GM19438 (cell line): Measurements from ENCODE around the gene TOMM5.

ENCODE experiments used
- ATAC-seq: cut with Tn5 transposase; IDR thresholded peaks from one replicate; pipeline ENCODE4 v1.9.1; 2021; ENCODE audit warnings: low read depth; ENCODE audit not compliant: unreplicated experiment

Gene TOMM5

GRCh38 chr9:37592108-37592951 is at the start of gene TOMM5:
Gene TOMM5 (minus strand): TSS chr9:37592597. CDS start chr9:37592532, 65 bp downstream.
- ATAC-seq = peak; percentile 74

DNA sequence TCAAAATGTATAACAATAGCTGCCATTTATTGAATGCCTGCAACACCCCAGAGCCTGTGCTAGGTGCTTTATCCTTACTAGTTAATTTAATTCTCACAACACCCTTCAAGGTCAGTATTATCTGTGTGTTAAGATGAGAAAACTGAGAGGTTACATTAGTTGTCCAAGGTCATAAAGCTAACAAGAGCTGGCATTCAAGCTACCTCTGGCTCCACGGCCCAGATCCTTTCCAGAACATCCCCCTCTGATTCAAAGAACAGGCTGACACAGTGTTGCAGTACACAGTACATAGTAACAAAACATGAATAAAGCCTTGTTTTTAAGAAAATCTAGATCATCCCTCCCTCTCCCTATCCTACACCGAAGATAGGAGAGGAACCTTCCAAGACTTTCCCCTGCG is 48.9 kb upstream of the TOMM5 start:
- ATAC-seq = no peak

- no peak for ATAC-seq
These were observed 47.8 kb upstream of the TOMM5 start for GRCh38 chr9:37640246-37640645.

- no peak for ATAC-seq
These were observed 47.4 kb upstream of the TOMM5 start for GRCh38 chr9:37639841-37640240.

GRCh38 chr9:37639109-37639762 is 46.8 kb upstream of the TOMM5 start:
- ATAC-seq = no peak

DNA sequence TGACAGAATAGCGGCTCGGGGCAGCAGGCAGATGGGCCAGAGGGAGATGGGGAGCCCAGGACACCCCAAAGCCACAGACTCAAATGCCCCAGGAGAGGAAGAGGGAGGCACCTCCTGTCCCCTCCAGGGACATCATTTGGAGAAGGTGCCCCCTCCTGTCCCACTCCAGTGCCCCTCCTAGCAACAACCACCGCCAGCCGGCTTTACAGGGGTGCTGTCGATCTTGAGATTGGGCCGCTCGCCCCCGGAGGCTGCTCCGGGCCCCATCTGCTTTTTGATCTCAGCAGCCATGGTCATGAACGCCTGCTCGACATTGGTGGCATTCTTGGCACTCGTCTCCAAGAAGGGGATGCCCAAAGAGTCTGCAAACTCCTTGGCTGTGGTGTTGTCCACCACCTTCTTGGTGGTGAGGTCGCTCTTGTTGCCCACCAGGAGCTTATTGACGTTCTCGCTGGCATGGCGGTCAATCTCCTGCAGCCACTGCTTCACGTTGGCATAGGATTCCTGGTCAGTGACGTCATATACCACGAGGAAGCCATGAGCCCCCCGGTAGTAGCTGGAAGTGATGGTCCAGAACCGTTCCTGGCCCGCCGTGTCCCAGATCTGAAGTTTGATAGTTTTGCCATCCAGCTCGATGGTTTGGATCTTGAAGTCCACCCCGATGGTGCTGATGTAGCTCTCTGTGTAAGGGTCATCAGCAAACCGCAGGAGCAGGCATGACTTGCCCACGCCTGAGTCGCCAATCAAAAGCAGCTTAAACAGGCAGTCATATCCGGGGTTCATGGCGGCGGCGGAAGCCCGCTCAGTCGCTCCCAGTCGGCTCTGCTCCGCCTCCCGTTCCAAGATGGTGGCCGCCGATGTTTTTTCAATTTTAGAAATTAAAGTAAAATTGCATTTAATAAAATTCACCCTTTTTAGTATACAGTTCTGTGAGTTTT is 44.4 kb upstream of the TOMM5 start:
- no peak for ATAC-seq

DNA sequence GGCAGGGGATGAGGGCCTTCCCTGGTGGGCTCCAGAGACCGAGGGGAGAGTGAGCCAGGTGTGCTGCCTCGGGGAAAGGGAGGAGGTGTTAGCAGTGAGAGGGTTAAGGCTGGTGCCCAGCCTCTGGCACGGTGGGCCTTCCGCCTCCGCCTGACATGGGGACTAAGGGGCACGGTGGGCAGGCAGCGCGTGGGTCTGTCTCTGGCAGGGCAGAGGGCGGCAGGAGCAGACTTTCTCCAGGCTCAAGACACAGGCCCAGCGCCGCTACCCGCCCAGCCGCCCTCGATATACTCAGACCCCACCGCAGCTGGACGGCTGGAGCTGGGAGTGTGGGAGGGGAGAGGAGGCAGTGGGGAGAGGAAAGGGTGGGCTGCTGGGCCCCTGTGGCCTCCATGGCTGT is 43.4 kb upstream of the TOMM5 start:
- no peak for ATAC-seq

DNA sequence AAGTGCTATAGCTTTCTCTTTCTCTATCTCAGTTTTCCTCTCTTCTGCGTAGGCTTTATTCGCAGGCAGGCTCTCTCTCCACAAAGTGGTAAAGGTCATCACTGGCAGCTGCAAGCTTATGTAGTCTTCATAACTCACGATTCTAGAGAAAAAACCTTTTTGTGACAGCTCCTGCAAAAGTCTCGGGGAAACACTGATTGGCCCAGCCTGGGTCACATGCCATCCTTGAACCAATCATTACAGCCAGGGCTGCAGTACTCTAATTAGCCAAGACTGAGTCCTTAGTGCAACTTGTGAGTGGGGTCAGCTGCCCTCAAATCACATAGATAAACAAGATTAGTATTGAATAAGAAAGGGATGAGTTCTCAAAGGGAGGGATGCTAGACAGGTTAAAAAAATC is 40.1 kb upstream of the TOMM5 start:
- ATAC-seq = no peak

- ATAC-seq = no peak
These were observed 34.4 kb upstream of the TOMM5 start for GRCh38 chr9:37626708-37627292.

DNA sequence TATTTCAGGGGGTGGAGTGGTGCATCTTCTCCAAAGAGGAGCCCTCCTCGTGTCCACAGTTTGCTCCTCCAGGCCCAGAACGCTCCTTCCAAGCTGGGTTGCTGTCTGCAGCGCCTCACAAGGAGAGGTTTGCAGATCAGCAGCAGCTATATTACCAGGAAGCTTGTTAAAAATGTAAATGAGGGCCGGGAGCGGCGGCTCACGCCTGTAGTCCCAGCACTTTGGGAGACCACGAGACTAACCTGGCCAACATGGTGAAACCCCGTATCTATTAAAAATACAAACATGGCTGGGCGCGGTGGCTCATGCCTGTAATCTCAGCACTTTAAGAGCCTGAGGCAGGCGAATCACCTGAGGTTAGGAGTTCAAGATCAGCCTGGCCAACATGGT is 33.4 kb upstream of the TOMM5 start:
- ATAC-seq = no peak

DNA sequence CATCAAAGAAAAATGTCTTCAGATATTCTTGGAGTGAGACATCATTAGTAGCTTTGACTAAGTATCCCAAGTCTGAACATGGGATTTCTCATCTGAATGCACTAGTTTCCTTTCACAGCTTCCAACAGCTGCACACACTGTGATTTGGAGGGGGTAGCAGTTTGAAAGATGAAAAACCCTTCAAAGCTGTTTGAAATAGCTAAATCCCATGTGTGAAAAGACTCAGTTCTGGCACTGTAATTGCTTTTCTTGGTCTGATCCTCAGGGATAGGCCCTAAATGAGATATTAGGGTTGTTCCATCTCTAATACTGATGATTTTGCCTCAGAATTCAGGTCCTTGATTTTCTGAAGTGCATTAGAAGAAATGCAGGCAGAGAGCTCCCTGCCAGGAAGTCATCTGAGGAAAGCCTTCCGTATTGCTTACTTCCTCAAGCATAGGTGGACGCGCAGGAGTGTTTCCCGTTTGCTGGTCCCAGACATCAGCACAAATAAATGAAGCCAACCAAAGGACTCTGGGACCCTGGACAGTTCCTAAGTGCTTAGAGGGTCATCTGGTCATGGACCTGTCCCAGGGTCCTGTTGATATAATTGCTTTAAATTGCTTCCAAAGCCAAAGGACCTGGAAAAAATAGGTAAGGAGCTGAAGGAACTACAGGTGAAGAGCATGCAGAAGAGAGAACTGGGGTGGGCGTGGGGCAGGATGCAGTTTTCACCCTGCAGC is 32.8 kb upstream of the TOMM5 start:
- ATAC-seq = no peak

- ATAC-seq = no peak
These were observed 31.7 kb upstream of the TOMM5 start for GRCh38 chr9:37624073-37624472.

DNA sequence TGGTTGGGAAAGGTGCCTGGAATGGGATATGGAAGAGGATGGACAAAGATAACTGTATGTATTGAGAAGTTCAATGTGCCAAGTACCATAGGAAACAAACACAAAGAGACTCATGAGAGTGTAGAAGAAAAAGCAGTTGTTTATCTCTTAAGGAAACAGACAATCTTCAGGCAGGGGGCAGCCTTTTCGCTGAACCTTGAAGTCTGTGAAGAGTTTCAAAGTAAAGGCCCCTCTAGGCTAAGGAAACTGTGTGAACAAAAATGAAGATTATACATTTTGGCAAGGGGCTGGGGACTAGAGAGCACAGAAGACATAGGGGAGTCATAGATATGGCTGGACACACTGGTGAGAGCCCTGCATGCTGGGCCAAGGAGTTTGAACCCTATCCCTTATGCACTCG is 30.9 kb upstream of the TOMM5 start:
- no peak for ATAC-seq

DNA sequence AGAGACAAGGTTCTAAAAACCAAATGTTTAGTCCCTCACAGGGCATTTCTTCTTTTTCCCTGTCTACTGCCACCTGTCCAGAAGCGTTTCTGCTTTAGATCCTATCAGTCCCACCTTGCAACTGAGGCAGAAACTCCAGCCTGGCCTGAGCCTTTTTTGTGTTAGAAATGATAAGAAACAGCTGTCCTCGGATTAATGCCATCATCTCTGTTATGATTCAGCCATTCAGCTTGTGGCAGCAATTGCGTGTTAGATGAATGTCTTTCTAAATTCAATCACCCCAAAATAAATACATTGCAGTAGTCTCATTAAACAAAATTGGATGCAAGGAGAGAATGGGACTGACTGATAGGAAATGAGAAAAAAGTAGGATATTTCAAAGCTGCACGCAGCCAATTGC is 30.1 kb upstream of the TOMM5 start:
- no peak for ATAC-seq

GRCh38 chr9:37621273-37622121 is 29.1 kb upstream of the TOMM5 start:
- no peak for ATAC-seq

DNA sequence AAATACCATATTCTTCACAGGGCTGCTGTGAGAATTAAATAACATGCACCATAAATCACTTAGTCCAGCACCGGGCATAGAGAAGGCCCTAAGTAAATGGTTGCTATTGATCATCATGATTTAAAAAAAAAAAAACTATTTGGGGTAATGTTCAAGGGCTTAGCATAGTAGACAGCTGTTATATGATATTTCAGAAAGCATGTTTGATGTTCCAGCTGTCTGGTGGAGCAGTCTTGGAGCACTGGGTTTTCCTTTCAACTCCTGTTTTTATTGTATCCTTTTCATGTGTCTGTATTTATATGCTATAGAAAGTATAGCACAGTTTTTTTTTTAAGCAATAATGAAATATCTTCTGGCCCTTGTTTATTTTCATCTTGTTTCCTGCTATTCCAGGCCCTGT is 28.0 kb upstream of the TOMM5 start:
- ATAC-seq = no peak

DNA sequence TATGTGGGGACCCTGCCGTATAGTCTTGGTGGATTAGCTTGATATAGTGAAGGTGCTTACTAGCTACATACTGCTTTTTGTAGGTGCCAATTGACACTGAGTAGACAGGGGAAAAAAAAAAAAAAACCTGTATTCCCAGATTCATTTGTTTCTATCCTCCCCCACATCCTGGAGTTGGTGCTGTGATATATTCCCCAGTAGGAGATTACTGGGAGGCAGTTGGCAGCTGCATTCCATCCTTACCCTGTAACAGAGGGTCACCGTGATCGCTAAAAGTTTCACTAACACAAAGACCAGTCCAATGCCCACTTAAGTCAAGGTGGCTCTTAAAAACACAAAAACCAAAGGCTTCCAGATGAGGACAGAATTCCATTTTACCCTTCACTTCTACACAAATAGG is 27.4 kb upstream of the TOMM5 start:
- no peak for ATAC-seq

DNA sequence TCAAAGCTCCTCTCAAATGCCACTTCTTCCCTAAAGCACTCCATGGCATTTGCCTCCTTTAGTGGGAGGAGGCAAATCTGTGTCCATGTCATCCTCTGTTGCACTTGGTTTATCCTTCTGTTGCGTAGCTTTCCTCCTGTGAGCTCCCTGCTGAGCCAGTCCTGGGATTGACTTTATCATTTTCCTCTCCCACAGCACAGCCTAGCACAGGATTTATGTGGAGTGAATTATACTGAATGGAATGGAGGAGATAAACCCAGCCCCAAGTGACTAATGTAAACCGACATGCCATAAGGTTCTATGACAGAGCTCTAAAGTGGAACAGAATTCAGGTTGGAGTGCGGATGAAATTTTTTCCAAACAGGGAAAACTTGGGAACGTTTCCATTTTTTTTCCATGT is 26.4 kb upstream of the TOMM5 start:
- ATAC-seq = no peak

DNA sequence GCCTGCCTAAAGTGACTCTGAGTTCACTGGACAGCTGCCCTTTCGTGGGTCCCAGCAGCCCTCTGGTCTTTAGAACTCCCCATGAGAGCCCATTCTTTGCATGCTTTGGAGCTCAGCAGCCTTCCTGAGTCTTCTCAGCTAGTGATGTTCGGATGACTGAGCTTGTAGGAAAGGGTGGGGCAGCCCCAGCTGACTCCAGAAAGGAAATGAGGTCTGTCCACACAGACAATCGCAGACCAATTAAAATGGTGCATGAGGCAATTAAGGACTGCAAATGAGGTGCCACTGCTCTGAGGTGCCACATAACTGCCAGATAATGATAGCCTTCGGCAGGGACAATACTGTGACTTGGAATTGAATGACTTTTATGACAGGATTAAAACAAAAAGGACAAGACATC is 25.4 kb upstream of the TOMM5 start:
- no peak for ATAC-seq
